Mesenchymal stem cell (in vitro differentiated cells and primary cell): ENCODE data around the gene ZNF37A.

ENCODE experiments used
- DNase-seq: peaks from one replicate; pipeline ENCODE4 v3.0.0-alpha.2; 2013
- H2AFZ ChIP-seq: one replicate; pipeline ENCODE4 v1.6.1; 2013; ENCODE audit warnings: low read depth, mild to moderate bottlenecking, control low read depth, inconsistent platforms, low read length, moderate library complexity
- H2AK5ac ChIP-seq: 2 replicates; pipeline ENCODE4 v1.6.1; 2013; ENCODE audit warnings: low read length, moderate library complexity, mild to moderate bottlenecking, inconsistent platforms; ENCODE audit not compliant: severe bottlenecking
- H2BK120ac ChIP-seq: one replicate; pipeline ENCODE4 v1.6.1; 2013; ENCODE audit warnings: low read depth, mild to moderate bottlenecking, inconsistent platforms, low read length, moderate library complexity
- H2BK12ac ChIP-seq, 2 experiments: one replicate each; pipeline ENCODE4 v1.6.1; 2013; ENCODE audit warnings: inconsistent platforms in 2 of 2, low read length in 2 of 2, mild to moderate bottlenecking in 2 of 2, moderate library complexity in 2 of 2, control low read depth in 1 of 2
- H2BK15ac ChIP-seq: one replicate; pipeline ENCODE4 v1.6.1; 2013; ENCODE audit warnings: mild to moderate bottlenecking, low read depth, inconsistent platforms; ENCODE audit not compliant: poor library complexity, severe bottlenecking
- H2BK5ac ChIP-seq: 2 replicates; pipeline ENCODE4 v1.6.1; 2013; ENCODE audit warnings: low read depth, mild to moderate bottlenecking, low read length, control low read depth, inconsistent platforms; ENCODE audit not compliant: poor library complexity, severe bottlenecking
- H3K14ac ChIP-seq, 2 experiments: one replicate each; pipeline ENCODE4 v1.6.1; 2013; ENCODE audit warnings: inconsistent platforms in 2 of 2, low read length in 2 of 2, control low read depth in 1 of 2, mild to moderate bottlenecking in 1 of 2, moderate library complexity in 1 of 2
- H3K18ac ChIP-seq, 2 experiments: one replicate each; pipeline ENCODE4 v1.6.1; 2013; ENCODE audit warnings: inconsistent platforms in 2 of 2, low read length in 2 of 2, control low read depth in 1 of 2, low read depth in 1 of 2, mild to moderate bottlenecking in 1 of 2
- H3K23ac ChIP-seq, 2 experiments: one replicate each; pipeline ENCODE4 v1.6.1; 2013; ENCODE audit warnings: inconsistent platforms in 2 of 2, low read length in 2 of 2, mild to moderate bottlenecking in 2 of 2, moderate library complexity in 2 of 2, control low read depth in 1 of 2
- H3K27ac ChIP-seq: 2 replicates; pipeline ENCODE4 v1.5.1; 2013; ENCODE audit warnings: mild to moderate bottlenecking, moderate library complexity, low read length, control low read depth, inconsistent platforms; ENCODE audit not compliant: poor library complexity, severe bottlenecking
- H3K27me3 ChIP-seq, 2 experiments: 2 replicates each; pipeline versions ENCODE4 v1.6.1 to v1.7.0; 2013; ENCODE audit warnings: low read length in 2 of 2, mild to moderate bottlenecking in 2 of 2, moderate library complexity in 2 of 2, control low read depth in 1 of 2, inconsistent platforms in 1 of 2; ENCODE audit not compliant: control insufficient read depth in 1 of 2, insufficient read depth in 1 of 2
- H3K36me3 ChIP-seq, 2 experiments: 2 replicates each; pipeline versions ENCODE4 v1.6.1 to v1.7.0; 2013; ENCODE audit warnings: low read length in 2 of 2, control low read depth in 1 of 2, inconsistent platforms in 1 of 2, low read depth in 1 of 2, mild to moderate bottlenecking in 1 of 2; ENCODE audit not compliant: insufficient read depth in 2 of 2, control insufficient read depth in 1 of 2
- H3K4ac ChIP-seq, 2 experiments: one replicate each; pipeline ENCODE4 v1.6.1; 2013; ENCODE audit warnings: inconsistent platforms in 2 of 2, low read length in 2 of 2, mild to moderate bottlenecking in 2 of 2, moderate library complexity in 2 of 2, control low read depth in 1 of 2, low read depth in 1 of 2
- H3K4me1 ChIP-seq: 2 replicates; pipeline ENCODE4 v1.6.1; 2013; ENCODE audit warnings: low read depth, low read length, control low read depth; ENCODE audit not compliant: control insufficient read depth, insufficient read depth
- H3K4me2 ChIP-seq: 2 replicates; pipeline ENCODE4 v1.6.1; 2013; ENCODE audit warnings: low read length, mild to moderate bottlenecking, inconsistent platforms; ENCODE audit not compliant: poor library complexity, severe bottlenecking
- H3K4me3 ChIP-seq, 2 experiments: 2 replicates each; pipeline versions ENCODE4 v1.5.1 to v1.7.0; 2013; ENCODE audit warnings: low read length in 2 of 2, mild to moderate bottlenecking in 2 of 2, control low read depth in 1 of 2, low read depth in 1 of 2; ENCODE audit not compliant: insufficient read depth in 1 of 2
- H3K79me1 ChIP-seq: replicated peaks from 2 replicates; pipeline ENCODE4 v1.6.1; 2013; ENCODE audit warnings: mild to moderate bottlenecking, control low read depth, low read length, inconsistent platforms; ENCODE audit not compliant: poor library complexity, severe bottlenecking
- H3K9ac ChIP-seq: 2 replicates; pipeline ENCODE4 v1.7.0; 2013; ENCODE audit warnings: mild to moderate bottlenecking, low read length, moderate library complexity
- H3K9me3 ChIP-seq: 2 replicates; pipeline ENCODE4 v1.7.0; 2013; ENCODE audit warnings: mild to moderate bottlenecking, low read length; ENCODE audit not compliant: control insufficient read depth
- H4K8ac ChIP-seq: one replicate; pipeline ENCODE4 v1.6.1; 2013; ENCODE audit warnings: inconsistent platforms, mild to moderate bottlenecking, low read length, moderate library complexity
- H4K91ac ChIP-seq: one replicate; pipeline ENCODE4 v1.6.1; 2013; ENCODE audit warnings: mild to moderate bottlenecking, low read length, inconsistent platforms
- WGBS: methylation state at CpG from one replicate; pipeline ENCODE4 v1.1.7; 2013; ENCODE audit warnings: mixed read lengths; 5-methylcytosine and 5-hydroxymethylcytosine counted together

Gene ZNF37A

DNA sequence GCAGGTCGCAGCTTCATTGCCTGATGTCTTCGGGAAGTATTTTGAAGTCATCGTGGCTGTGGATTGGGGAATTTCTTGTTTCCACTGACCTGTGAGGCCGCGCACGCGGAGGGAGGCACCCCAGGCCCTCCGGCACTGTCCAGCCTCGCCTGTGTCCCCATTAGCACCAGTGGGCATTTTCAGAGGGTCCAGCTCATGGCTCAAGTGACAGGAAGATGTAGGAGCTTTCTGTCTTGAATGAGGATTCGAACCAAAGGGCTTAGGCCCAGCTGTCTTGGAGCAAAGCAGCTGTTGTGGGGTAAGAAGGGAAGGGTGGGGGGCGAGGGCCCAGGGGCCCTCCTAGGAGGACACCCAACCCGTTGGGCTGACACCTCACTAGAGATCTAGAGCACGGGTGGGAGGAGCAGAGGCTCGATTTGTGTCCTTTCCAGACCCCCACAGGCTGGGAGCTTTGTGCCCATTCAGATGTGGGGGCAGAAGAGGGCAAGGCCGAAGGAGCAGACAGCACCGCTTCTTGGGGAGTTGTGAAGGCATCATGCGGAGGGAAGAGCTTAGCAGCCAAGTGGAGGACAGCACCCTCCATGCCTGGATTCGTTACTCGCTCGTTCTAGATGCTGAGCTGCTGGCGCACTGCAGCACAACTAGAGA is 914 bp downstream of the ZNF37A start:
- H4K91ac ChIP-seq = no peak overlapping the region
- H3K36me3 ChIP-seq = peaks cover 0 to 44% of the 10 kb centered on the region in 2 experiments
- H2AFZ ChIP-seq = no peak overlapping the region
- peaks cover 1% of the 10 kb centered on the region for H3K4me1 ChIP-seq
- H2BK12ac ChIP-seq = no peak overlapping the region
- no peak overlapping the region for H2AK5ac ChIP-seq
- H4K8ac ChIP-seq = no peak overlapping the region
- peak overlapping the region; percentile 96 for H3K9ac ChIP-seq
- DNase-seq = no peak
- H3K4me3 ChIP-seq = peak overlapping the region in 1 of 2 experiments; percentile 96
- WGBS = 77% methylated on average over 20 of the region's 21 CpGs
- H3K23ac ChIP-seq = no peak overlapping the region
- no peaks in the 10 kb centered on the region for H3K27me3 ChIP-seq
- H3K9me3 ChIP-seq = peaks cover 21% of the 10 kb centered on the region
- no peak overlapping the region for H3K4ac ChIP-seq
- no peak overlapping the region for H3K4me2 ChIP-seq
- no peak overlapping the region for H2BK5ac ChIP-seq
- no peak overlapping the region for H2BK15ac ChIP-seq
- no peak overlapping the region for H3K27ac ChIP-seq
- H3K79me1 ChIP-seq = no peaks in the 10 kb centered on the region
- no peak overlapping the region for H3K14ac ChIP-seq
- H3K18ac ChIP-seq = no peak overlapping the region
- no peak overlapping the region for H2BK120ac ChIP-seq

GRCh38 chr10:38102880-38103279 is 8.7 kb downstream of the ZNF37A start:
- no peak overlapping the region for H3K9ac ChIP-seq
- no peak overlapping the region for H3K18ac ChIP-seq
- H3K36me3 ChIP-seq = peaks cover 0 to 86% of the 10 kb centered on the region in 2 experiments
- peak overlapping the region in 1 of 2 experiments; percentile 33 for H3K4me3 ChIP-seq
- no CpG with 5 or more reads among the region's 1 CpG for WGBS
- no peak for DNase-seq
- no peak overlapping the region for H2AK5ac ChIP-seq
- no peak overlapping the region for H2BK12ac ChIP-seq
- no peak overlapping the region for H4K91ac ChIP-seq
- no peak overlapping the region for H3K27ac ChIP-seq
- H3K79me1 ChIP-seq = no peaks in the 10 kb centered on the region
- H3K9me3 ChIP-seq = peaks cover 83% of the 10 kb centered on the region
- no peak overlapping the region for H2BK120ac ChIP-seq
- no peak overlapping the region for H2BK5ac ChIP-seq
- no peak overlapping the region for H3K23ac ChIP-seq
- no peaks in the 10 kb centered on the region for H3K4me1 ChIP-seq
- no peak overlapping the region for H2BK15ac ChIP-seq
- no peak overlapping the region for H3K4ac ChIP-seq
- no peak overlapping the region for H3K14ac ChIP-seq
- no peak overlapping the region for H3K4me2 ChIP-seq
- no peaks in the 10 kb centered on the region for H3K27me3 ChIP-seq
- H2AFZ ChIP-seq = no peak overlapping the region
- no peak overlapping the region for H4K8ac ChIP-seq

- Histone ChIP-seq H3K14ac (no peak overlapping the region), H3K36me3 (peaks cover 0 to 77% of the 10 kb centered on the region in 2 experiments), H2BK120ac (no peak overlapping the region), H2BK12ac (no peak overlapping the region), H3K4ac (no peak overlapping the region), H2BK15ac (no peak overlapping the region), H3K18ac (no peak overlapping the region), H3K27me3 (no peaks in the 10 kb centered on the region), H3K27ac (no peak overlapping the region), H2AK5ac (no peak overlapping the region), H4K8ac (no peak overlapping the region), H3K79me1 (no peaks in the 10 kb centered on the region), H3K4me1 (no peaks in the 10 kb centered on the region), H2BK5ac (no peak overlapping the region), H4K91ac (no peak overlapping the region), H3K9ac (no peak overlapping the region), H2AFZ (no peak overlapping the region), H3K23ac (no peak overlapping the region), H3K4me2 (no peak overlapping the region), H3K4me3 (peak overlapping the region in 1 of 2 experiments; percentile 47), H3K9me3 (peaks cover 82% of the 10 kb centered on the region)
- 68% methylated on average over 3 of the region's 3 CpGs for WGBS
- DNase-seq = no peak
These were observed 9.6 kb downstream of the ZNF37A start for GRCh38 chr10:38103756-38104155.

GRCh38 chr10:38112159-38112558 is 18.0 kb downstream of the ZNF37A start:
- H3K4me1 ChIP-seq = no peaks in the 10 kb centered on the region
- H3K27ac ChIP-seq = no peak overlapping the region
- no peak overlapping the region for H3K4me2 ChIP-seq
- no peak overlapping the region for H3K4ac ChIP-seq
- no peak overlapping the region for H4K91ac ChIP-seq
- H3K79me1 ChIP-seq = no peaks in the 10 kb centered on the region
- H3K14ac ChIP-seq = no peak overlapping the region
- no peak overlapping the region for H3K18ac ChIP-seq
- peaks cover 73% of the 10 kb centered on the region for H3K9me3 ChIP-seq
- peaks cover 0 to 37% of the 10 kb centered on the region in 2 experiments for H3K36me3 ChIP-seq
- no peak overlapping the region for H2BK12ac ChIP-seq
- no peak overlapping the region for H2AK5ac ChIP-seq
- DNase-seq = no peak
- H2BK120ac ChIP-seq = no peak overlapping the region
- H2AFZ ChIP-seq = no peak overlapping the region
- no peak overlapping the region for H3K9ac ChIP-seq
- 66% methylated on average over 2 of the region's 2 CpGs for WGBS
- H3K4me3 ChIP-seq = no peak overlapping the region
- H3K23ac ChIP-seq = no peak overlapping the region
- H2BK5ac ChIP-seq = no peak overlapping the region
- H4K8ac ChIP-seq = no peak overlapping the region
- no peaks in the 10 kb centered on the region for H3K27me3 ChIP-seq
- no peak overlapping the region for H2BK15ac ChIP-seq
